ENCODE results near the gene RERE. TPM values are rescaled to one million over a fixed set of nuclear protein-coding genes. Genes with fewer than 3 reads are reported as not detected.
A peak's percentile ranks its signal among the peaks of the same experiment; 100 is the strongest.

The RERE gene
- total RNA-seq, 1 experiment from 2014 or later, result 40.6 TPM

DNA sequence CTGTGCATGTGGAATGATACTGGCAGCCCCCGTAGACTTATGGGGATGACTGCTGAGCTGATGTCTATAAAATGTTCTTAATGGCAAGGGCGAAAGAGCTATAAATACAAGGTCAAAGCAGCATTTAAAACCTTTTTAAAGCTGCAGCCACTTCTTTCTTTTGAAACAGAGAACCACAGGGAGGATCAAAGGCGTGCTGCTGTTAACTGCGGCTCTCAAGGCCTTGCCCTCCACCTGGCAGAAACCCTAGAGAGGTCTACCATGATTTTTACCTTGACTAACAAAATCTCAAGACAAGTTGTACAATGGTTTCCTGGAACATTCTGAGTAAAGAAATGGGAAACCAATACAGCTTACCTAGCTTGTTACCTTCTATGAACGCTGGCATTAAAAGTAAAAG is 409.8 kb downstream of the RERE start:
- intact Hi-C loops (cut with micrococcal nuclease), result loop anchor here (10.0 kb wide), 1 partner anchor 137 kb away; no protein-coding TSS in a partner anchor
- no peaks in the 10 kb centered on the region for H3K9me3 ChIP-seq (ENCODE audit: control insufficient read depth in 1 of 2, insufficient read depth in 1 of 2, low read depth in 1 of 2, low read length in 2 of 2)
- ATAC-seq, result no peak
- H3K9ac ChIP-seq (ENCODE audit: low read length), result no peak overlapping the region
- no peak overlapping the region; the same call in 1 of the 2 replicates for H3K27ac ChIP-seq (ENCODE audit: low read depth, low read length)
- DNase-seq (ENCODE audit: low read depth, low spot score), result no peak
- peaks cover 4 to 14% of the 10 kb centered on the region in 2 experiments; a peak in 3 of 4 replicates for H3K4me1 ChIP-seq (ENCODE audit: control insufficient read depth in 1 of 2, insufficient read depth in 2 of 2, low read length in 2 of 2)
- H3K4me3 ChIP-seq (replicated peaks in 1 of 2; ENCODE audit: low read depth in 1 of 2, low read length in 2 of 2), result no peak overlapping the region
- peaks cover 4% of the 10 kb centered on the region; the same call in 1 of the 2 replicates for H3K79me2 ChIP-seq (ENCODE audit: insufficient read depth, low read length)
- H3K36me3 ChIP-seq (ENCODE audit: control insufficient read depth in 1 of 2, insufficient read depth in 2 of 2, low read length in 2 of 2), result no peaks in the 10 kb centered on the region
- H3K27me3 ChIP-seq (ENCODE audit: insufficient read depth, low read length), result no peaks in the 10 kb centered on the region
- H3K9me2 ChIP-seq (ENCODE audit: insufficient read depth), result no peaks in the 10 kb centered on the region
- no peak overlapping the region for H2AFZ ChIP-seq (ENCODE audit: low read depth, low read length, poor library complexity, severe bottlenecking)
- H4K20me1 ChIP-seq (ENCODE audit: insufficient read depth), result no peaks in the 10 kb centered on the region
- CTCF ChIA-PET, result no interaction called here
- TF ChIP-seq TCF7L2 (IDR thresholded peaks at IDR 0.05; ENCODE audit: borderline replicate concordance, extremely low read depth, insufficient read depth, insufficient read length) (peak; percentile 55), CTCF (IDR thresholded peaks at IDR 0.05 in 2 of 3, conservative IDR thresholded peaks at IDR 0.05 in 1 of 3; ENCODE audit: borderline replicate concordance in 1 of 3, insufficient read depth in 1 of 3, low read depth in 2 of 3, low read length in 2 of 3) (no peak)
- no TSS peak for BruUV-seq (replicated peaks)
- POLR2A ChIA-PET, result no interaction called here
- RAD21 ChIA-PET (ENCODE audit: low non-redundant PET in 1 of 2, low total read pairs in 2 of 2, uncharacterized antibody in 2 of 2, unreplicated experiment in 2 of 2), result no interaction called here
- H3K4me2 ChIP-seq (ENCODE audit: low read length), result no peak overlapping the region

GRCh38 chr1:8406960-8407359 is 410.5 kb downstream of the RERE start:
- Histone ChIP-seq H3K9me3 (ENCODE audit: control insufficient read depth in 1 of 2, insufficient read depth in 1 of 2, low read depth in 1 of 2, low read length in 2 of 2) (no peaks in the 10 kb centered on the region), H3K9ac (ENCODE audit: low read length) (no peak overlapping the region), H3K79me2 (ENCODE audit: insufficient read depth, low read length) (peaks cover 4% of the 10 kb centered on the region; the same call in 1 of the 2 replicates), H4K20me1 (ENCODE audit: insufficient read depth) (no peaks in the 10 kb centered on the region), H3K27me3 (ENCODE audit: insufficient read depth, low read length) (no peaks in the 10 kb centered on the region), H3K4me2 (ENCODE audit: low read length) (no peak overlapping the region), H3K4me3 (replicated peaks in 1 of 2; ENCODE audit: low read depth in 1 of 2, low read length in 2 of 2) (no peak overlapping the region), H3K4me1 (ENCODE audit: control insufficient read depth in 1 of 2, insufficient read depth in 2 of 2, low read length in 2 of 2) (peaks cover 0 to 10% of the 10 kb centered on the region in 2 experiments; a peak in 2 of 4 replicates), H2AFZ (ENCODE audit: low read depth, low read length, poor library complexity, severe bottlenecking) (no peak overlapping the region), H3K36me3 (ENCODE audit: control insufficient read depth in 1 of 2, insufficient read depth in 2 of 2, low read length in 2 of 2) (no peaks in the 10 kb centered on the region), H3K27ac (ENCODE audit: low read depth, low read length) (no peak overlapping the region), H3K9me2 (ENCODE audit: insufficient read depth) (no peaks in the 10 kb centered on the region)
- CTCF ChIA-PET, result no interaction called here
- ATAC-seq, result no peak
- BruUV-seq (replicated peaks), result no TSS peak
- intact Hi-C loops (cut with micrococcal nuclease), result loop anchor here (10.0 kb wide), 1 partner anchor 138 kb away; no protein-coding TSS in a partner anchor
- POLR2A ChIA-PET, result no interaction called here
- RAD21 ChIA-PET (ENCODE audit: low non-redundant PET in 1 of 2, low total read pairs in 2 of 2, uncharacterized antibody in 2 of 2, unreplicated experiment in 2 of 2), result no interaction called here
- DNase-seq (ENCODE audit: low read depth, low spot score), result no peak
- TF ChIP-seq CTCF (IDR thresholded peaks at IDR 0.05 in 2 of 3, conservative IDR thresholded peaks at IDR 0.05 in 1 of 3; ENCODE audit: borderline replicate concordance in 1 of 3, insufficient read depth in 1 of 3, low read depth in 2 of 3, low read length in 2 of 3), result no peak
- TF ChIP-seq POLR2A (IDR thresholded peaks at IDR 0.05; ENCODE audit: borderline replicate concordance, extremely low read depth, insufficient read depth, insufficient read length), result no peak
- TF ChIP-seq EGR1 (IDR thresholded peaks at IDR 0.05; ENCODE audit: low read depth), result no peak
- no peak for TF ChIP-seq RAD21 (IDR thresholded peaks at IDR 0.05; ENCODE audit: low read depth)
- no peak for TF ChIP-seq SP1 (IDR thresholded peaks at IDR 0.05; ENCODE audit: low read depth)
- no peak for TF ChIP-seq POLR2AphosphoS5 (IDR thresholded peaks at IDR 0.05; ENCODE audit: low read depth, low read length)
- no peak for TF ChIP-seq FOSL1 (IDR thresholded peaks at IDR 0.05; ENCODE audit: low read depth)
- no peak for TF ChIP-seq ELF1 (IDR thresholded peaks at IDR 0.05; ENCODE audit: borderline replicate concordance, low read depth)
